HG02938 (cell line): Measurements from ENCODE around the gene PLA2G2F.

Experiments used
- ATAC-seq: cut with Tn5 transposase; IDR thresholded peaks from one replicate; pipeline ENCODE4 v1.9.1; 2021; ENCODE audit warnings: mild to moderate bottlenecking, moderate library complexity; ENCODE audit not compliant: unreplicated experiment

PLA2G2F gene

GRCh38 chr1:20187103-20187812 is 48.1 kb downstream of the PLA2G2F start:
- ATAC-seq, result no peak

- ATAC-seq, result no peak
Measured at GRCh38 chr1:20187813-20188454, 48.8 kb downstream of the PLA2G2F start.

- ATAC-seq, result no peak
Measured at GRCh38 chr1:20188455-20188817, 49.3 kb downstream of the PLA2G2F start.

GRCh38 chr1:20189664-20190063 is 50.5 kb downstream of the PLA2G2F start:
- ATAC-seq, result no peak

GRCh38 chr1:20190256-20191160 is 51.4 kb downstream of the PLA2G2F start:
- no peak for ATAC-seq

GRCh38 chr1:20191266-20191825 is 52.2 kb downstream of the PLA2G2F start:
- ATAC-seq, result no peak

- no peak for ATAC-seq
Measured at GRCh38 chr1:20192364-20192763, 53.2 kb downstream of the PLA2G2F start.

GRCh38 chr1:20192871-20193411 is 53.8 kb downstream of the PLA2G2F start:
- no peak for ATAC-seq

- ATAC-seq, result no peak
Measured at GRCh38 chr1:20194224-20194623, 55.1 kb downstream of the PLA2G2F start.

- no peak for ATAC-seq
Measured at GRCh38 chr1:20194757-20195461, 55.8 kb downstream of the PLA2G2F start.

GRCh38 chr1:20195462-20195780 is 56.3 kb downstream of the PLA2G2F start:
- ATAC-seq, result no peak

- ATAC-seq, result no peak
Measured at GRCh38 chr1:20197329-20197791, 58.2 kb downstream of the PLA2G2F start.

- no peak for ATAC-seq
Measured at GRCh38 chr1:20198296-20198695, 59.2 kb downstream of the PLA2G2F start.

- ATAC-seq, result no peak
Measured at GRCh38 chr1:20198918-20199317, 59.8 kb downstream of the PLA2G2F start.

GRCh38 chr1:20199403-20199802 is 60.3 kb downstream of the PLA2G2F start:
- ATAC-seq, result no peak

- no peak for ATAC-seq
Measured at GRCh38 chr1:20199840-20200239, 60.7 kb downstream of the PLA2G2F start.
